ENCODE measurements around the gene PAQR5. TPM values are rescaled to one million over a fixed set of nuclear protein-coding genes. Genes with fewer than 3 reads are reported as not detected.
"Not testable (repeated sequence)": the region's sequence is repeated elsewhere in the genome, so short reads cannot be mapped to it uniquely, and the experiment has no call there.

The PAQR5 gene
- total RNA-seq, 1 donor from 2014 or later: 1.7 TPM

- ATAC-seq (peak; percentile 92), DNase-seq (peak; percentile 72)
- intact Hi-C loops (cut with micrococcal nuclease): no loop called here
Observed at GRCh38 chr15:69290346-69291164, 8.2 kb upstream of the PAQR5 start.

DNA sequence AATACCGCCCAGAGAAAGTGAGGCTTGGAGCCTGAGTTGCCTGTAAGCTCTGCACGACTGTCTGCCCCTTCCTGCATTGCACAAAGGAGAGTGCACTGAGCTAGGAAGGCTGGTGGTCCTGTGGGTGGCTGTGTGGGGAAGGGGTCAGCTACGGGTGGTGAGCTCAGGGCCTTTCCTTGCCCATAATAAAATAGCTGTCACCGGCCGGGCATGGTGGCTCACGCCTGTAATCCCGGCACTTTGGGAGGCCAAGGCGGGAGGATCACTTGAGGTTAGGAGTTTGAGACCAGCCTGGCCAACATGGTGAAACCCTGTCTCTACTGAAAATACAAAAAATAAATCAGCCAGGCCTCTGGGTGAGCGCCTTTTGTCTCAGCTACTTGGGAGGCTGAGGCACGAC, 7.1 kb upstream of the PAQR5 start:
- ATAC-seq; intact Hi-C loops (cut with micrococcal nuclease); DNase-seq: not testable (repeated sequence)

DNA sequence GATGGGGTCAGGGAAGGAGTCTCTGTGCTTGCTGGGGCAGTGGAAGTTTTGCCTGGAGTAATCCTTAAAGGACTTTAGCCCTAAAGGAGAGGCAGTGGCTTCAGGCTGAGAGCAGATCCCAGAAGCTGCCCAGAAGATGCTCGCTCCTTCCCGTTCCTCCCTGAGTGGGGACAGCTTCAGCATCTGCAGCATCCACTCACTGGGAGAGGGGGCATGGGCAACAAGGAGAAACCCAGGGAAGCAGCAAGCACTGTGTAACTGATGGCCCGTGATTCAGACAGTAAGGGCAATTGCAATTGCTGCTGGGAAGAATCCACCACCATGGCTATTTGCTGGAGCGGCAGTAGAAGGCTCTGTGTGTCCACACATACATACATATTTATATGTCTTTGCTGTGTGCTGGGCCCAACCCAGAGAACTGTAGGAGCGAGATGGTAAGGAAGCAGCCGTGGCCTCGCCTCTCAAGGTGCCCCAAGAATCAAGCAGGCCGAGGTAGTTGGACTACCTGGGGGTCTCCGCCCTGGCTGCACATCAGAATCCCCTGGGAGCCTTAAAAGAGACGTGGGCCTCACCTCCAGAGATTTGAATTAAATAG, 5.8 kb upstream of the PAQR5 start:
- DNase-seq (no peak), ATAC-seq (no peak)
- intact Hi-C loops (cut with micrococcal nuclease): no loop called here

DNA sequence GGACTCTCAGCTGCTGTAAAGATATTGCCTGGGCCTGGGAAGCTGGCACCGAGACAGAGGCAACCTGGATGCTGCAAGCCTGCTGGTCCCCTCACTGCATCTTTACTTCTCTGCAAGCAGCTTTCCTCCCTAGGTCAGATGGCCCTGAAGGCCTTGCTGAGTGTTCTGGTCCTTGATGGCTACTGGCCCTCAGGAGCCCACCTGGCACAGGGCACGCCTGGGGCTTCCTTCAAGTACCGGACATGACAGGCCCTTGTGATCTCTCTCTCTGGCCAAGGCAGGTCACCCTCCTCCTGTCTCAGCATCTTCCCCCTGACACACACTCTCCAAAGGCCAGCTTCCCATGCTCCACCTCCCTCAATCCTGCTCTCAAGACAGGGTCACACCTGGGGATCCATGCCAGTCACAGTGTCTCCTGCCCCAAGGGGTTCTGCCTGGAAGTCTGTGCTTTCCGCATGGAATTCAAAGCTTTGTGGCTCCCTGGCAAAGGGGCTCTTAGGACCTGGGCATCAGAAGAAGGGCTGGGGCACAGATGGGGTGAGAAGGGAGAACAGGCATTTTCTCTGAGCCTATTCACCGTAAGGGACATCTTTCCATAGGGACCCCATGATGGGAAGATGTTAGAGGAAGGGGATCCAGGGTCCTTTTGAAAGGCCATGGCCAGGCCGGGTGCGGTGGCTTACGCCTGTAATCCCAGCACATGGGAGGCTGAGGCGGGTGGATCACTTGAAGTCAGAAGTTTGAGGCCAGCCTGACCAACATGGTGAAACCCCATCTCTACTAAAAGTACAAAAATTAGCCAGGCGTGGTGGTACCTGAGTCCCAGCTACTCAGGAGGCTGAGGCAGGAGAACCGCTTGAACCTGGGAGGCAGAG, 4.7 kb upstream of the PAQR5 start:
- intact Hi-C loops (cut with micrococcal nuclease): no loop called here
- DNase-seq (no peak), ATAC-seq (no peak)

- no peak for ATAC-seq
- intact Hi-C loops (cut with micrococcal nuclease): no loop called here
- DNase-seq: no peak
Observed at GRCh38 chr15:69296606-69297005, 2.1 kb upstream of the PAQR5 start.

- ATAC-seq: no peak
Observed at GRCh38 chr15:69297642-69298353, 914 bp upstream of the PAQR5 start.

DNA sequence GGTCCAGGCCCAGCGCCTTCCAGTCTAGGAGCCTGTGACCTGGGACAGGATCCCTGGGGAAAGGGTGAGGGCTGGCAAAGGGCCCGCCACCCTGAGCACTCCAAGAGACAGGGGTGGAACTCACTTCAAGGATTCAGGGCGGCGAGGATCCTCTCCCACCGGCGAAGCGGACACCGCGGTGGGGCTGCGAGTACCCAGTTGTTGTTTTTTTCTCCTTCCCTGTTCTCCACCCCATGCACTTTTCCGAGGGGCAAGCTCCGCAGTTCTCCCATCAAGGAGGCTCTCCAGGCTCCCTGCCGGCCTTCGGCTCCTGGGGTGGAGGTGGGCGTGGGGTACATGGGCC, 387 bp upstream of the PAQR5 start:
- peak; percentile 42 for DNase-seq
- intact Hi-C loops (cut with micrococcal nuclease): no loop called here
- peak; percentile 27 for ATAC-seq

More at GRCh38 chr15:69297642-69298353, 914 bp upstream of the PAQR5 start:
- intact Hi-C loops (cut with micrococcal nuclease): no loop called here
- no peak for DNase-seq

- intact Hi-C loops (cut with micrococcal nuclease): no loop called here
- ATAC-seq (no peak), DNase-seq (no peak)
Observed at GRCh38 chr15:69299451-69299886, 757 bp downstream of the PAQR5 start.

GRCh38 chr15:69299943-69300588, 1.4 kb downstream of the PAQR5 start:
- intact Hi-C loops (cut with micrococcal nuclease): no loop called here
- no peak for DNase-seq
- peak; percentile 36 for ATAC-seq

DNA sequence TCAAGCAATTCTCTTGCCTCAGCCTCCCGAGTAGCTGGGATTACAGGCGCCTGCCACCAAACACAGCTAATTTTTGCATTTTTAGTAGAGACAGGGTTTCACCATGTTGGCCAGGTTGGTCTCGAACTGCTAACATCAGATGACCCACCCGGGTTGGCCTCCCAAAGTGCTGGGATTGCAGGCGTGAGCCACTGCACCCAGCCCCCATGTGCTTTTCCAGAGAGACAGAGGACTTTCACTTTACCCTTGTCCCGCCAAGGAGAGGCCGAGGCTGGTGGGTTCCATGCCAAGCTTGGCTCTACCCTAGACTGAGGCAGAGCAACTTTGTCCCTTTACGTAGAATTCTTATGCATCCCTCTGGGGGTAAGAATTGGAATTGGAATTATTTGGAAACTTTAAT, 2.4 kb downstream of the PAQR5 start:
- DNase-seq; intact Hi-C loops (cut with micrococcal nuclease); ATAC-seq: not testable (repeated sequence)

- DNase-seq; ATAC-seq; intact Hi-C loops (cut with micrococcal nuclease): not testable (repeated sequence)
Observed at GRCh38 chr15:69302087-69302486, 3.4 kb downstream of the PAQR5 start.

DNA sequence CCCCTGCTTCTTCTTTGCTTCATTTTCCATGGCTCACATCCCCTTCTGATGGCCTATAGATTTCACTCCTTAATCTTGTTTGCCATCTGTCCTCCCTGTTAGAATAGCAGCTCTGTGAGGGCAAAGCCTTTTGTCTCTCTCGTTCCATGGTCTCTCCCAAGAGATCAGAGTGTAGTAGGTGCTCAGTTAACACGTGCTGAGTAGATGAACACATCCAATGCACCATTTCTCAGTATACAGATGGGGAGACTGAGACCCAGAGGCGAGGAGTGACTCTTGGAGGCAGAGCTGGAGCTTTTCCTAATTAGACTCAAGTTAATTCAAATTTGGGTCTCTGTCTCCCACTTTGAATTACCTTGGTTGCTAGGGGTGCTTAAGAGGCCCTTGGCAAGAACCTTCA, 4.2 kb downstream of the PAQR5 start:
- intact Hi-C loops (cut with micrococcal nuclease): no loop called here
- ATAC-seq: no peak
- DNase-seq: no peak

DNA sequence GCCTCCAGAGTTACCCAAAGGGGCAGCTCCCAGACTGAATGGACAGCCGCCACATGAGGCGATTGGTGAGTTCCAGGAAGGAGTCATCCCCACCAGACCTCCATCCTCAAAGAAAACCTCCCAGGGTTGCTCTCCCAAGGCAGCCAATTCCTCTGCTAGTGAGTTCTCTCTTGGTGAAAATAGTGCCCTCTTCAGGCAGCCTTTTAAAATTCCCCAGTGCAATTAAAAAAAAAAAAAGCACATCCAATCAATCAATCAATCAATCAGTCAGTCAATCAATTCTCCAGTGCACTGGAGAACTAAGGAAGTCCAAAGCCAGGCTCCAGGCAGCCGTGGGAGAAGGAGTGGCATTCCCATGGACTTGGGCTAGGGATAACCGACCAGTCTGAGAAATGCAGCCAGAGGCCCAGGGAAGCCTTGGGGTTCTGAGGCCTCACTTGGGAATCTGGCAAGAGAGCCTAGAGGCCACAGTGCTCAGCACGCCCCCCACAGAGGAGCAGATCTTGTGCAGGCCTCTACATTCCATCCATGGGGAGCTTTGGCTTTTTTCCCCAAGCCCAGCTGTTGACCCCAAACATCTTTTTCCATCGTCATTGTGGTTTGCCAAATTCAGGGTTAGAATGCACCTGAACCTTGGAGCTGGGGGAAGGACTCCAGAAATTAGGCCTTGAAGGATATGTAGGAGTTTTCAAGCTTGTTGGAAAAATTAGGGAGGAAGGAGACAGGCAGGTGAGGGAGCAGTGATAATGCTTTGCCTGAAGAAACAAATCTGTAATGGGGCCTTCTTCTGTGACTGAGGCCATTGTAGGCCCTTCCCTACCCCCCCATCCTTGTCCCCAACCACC, 4.8 kb downstream of the PAQR5 start:
- ATAC-seq (no peak), DNase-seq (no peak)

GRCh38 chr15:69304182-69304545, 5.5 kb downstream of the PAQR5 start:
- intact Hi-C loops (cut with micrococcal nuclease): no loop called here
- ATAC-seq (no peak), DNase-seq (no peak)

More for the DNA sequence above, 4.8 kb downstream of the PAQR5 start:
- intact Hi-C loops (cut with micrococcal nuclease): no loop called here

GRCh38 chr15:69305204-69305931, 6.7 kb downstream of the PAQR5 start:
- ATAC-seq (peak; percentile 50), DNase-seq (no peak)
- intact Hi-C loops (cut with micrococcal nuclease): no loop called here

GRCh38 chr15:69305933-69306568, 7.3 kb downstream of the PAQR5 start:
- no peak for ATAC-seq
- intact Hi-C loops (cut with micrococcal nuclease): no loop called here
- DNase-seq: no peak

DNA sequence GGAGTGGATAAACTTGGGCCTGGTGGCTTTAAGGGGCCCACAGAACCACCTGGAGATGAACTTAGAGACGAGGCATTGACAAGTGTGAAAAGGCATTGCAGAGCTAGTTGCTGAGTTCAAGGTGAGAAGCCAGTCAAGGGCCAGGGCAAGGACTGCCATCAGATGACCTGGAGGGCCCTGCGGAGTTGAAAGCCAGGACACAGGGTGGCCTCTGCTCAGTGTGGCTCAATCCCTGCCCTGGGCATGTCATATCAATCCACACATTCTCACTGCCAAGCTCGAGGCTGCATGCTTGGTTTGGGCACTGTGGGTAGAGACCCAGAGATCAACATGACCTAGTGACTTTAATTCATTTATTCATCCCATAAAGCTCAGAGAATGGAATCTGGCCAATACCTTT, 9.2 kb downstream of the PAQR5 start:
- intact Hi-C loops (cut with micrococcal nuclease): no loop called here
- DNase-seq: no peak
- no peak for ATAC-seq

Measured in left ventricle myocardium superior (tissue), 1 donor.